ENCODE data around the gene CTSO. TPM values are rescaled to one million over a fixed set of nuclear protein-coding genes. Genes with fewer than 3 reads are reported as not detected.

CTSO gene
- total RNA-seq, 1 donor from 2014 or later = 3.7 TPM

DNA sequence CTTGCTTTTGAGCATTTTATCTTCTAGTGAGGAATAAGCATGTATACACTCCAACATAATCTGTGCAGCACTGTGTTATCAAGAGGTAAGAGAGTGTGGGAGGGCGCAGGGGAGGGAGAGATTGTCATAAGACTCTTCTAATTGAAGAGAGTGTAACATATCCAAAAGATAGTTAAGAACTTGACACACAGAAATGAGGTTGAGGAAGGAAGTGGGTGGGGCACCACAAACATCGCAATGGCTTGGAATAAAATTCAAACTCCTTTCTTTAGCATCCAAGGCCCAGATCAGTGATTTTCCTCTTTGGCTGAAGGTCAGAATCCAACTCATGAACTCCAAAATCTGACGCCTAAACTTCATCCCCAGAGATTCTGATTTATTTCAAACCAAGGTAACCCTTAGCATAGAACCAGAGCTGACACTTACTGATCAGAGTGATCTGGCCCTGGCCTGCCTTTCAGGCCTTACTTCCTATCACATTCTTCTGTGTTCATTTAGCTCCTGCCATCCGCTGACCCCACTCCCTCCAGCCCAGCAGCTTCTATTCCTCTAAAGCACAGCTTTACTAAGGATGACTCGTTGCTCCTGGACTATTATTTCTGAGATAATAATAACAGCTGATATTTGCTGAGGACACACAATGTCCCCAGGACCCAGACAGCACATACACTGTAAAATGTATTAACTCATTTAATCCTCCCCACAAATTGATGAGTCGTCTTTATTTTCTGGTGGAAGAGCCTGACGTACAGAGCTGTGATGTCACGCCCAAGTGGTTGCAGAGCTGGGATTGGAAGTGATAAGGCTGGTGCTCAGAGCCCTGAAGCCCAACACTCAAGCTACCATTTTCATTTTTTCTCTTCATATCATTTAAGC is 10.6 kb upstream of the CTSO start:
- TF ChIP-seq, protein P1, sequence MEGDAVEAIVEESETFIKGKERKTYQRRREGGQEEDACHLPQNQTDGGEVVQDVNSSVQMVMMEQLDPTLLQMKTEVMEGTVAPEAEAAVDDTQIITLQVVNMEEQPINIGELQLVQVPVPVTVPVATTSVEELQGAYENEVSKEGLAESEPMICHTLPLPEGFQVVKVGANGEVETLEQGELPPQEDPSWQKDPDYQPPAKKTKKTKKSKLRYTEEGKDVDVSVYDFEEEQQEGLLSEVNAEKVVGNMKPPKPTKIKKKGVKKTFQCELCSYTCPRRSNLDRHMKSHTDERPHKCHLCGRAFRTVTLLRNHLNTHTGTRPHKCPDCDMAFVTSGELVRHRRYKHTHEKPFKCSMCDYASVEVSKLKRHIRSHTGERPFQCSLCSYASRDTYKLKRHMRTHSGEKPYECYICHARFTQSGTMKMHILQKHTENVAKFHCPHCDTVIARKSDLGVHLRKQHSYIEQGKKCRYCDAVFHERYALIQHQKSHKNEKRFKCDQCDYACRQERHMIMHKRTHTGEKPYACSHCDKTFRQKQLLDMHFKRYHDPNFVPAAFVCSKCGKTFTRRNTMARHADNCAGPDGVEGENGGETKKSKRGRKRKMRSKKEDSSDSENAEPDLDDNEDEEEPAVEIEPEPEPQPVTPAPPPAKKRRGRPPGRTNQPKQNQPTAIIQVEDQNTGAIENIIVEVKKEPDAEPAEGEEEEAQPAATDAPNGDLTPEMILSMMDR (IDR thresholded peaks at IDR 0.05; ENCODE audit: insufficient read depth, low read depth, low read length) = no peak
- no peak for TF ChIP-seq EZH2 (IDR thresholded peaks at IDR 0.05; ENCODE audit: insufficient read depth, low read length)
- H3K4me1 Mint-ChIP-seq (ENCODE audit: low read depth, unreplicated experiment) = peaks cover 31% of the 10 kb centered on the region
- Histone ChIP-seq H3K4me2 (ENCODE audit: low read length) (no peak overlapping the region), H3K36me3 (ENCODE audit: insufficient read depth, low read length) (no peaks in the 10 kb centered on the region), H3K9ac (ENCODE audit: low read length) (no peak overlapping the region), H3K4me3 (ENCODE audit: insufficient read depth, low read depth, low read length) (no peak overlapping the region), H3K79me2 (ENCODE audit: insufficient read depth, low read length) (no peaks in the 10 kb centered on the region), H3K27ac (ENCODE audit: low read depth, low read length) (no peak overlapping the region), H3K4me1 (ENCODE audit: insufficient read depth, low read length) (no peaks in the 10 kb centered on the region), H2AFZ (ENCODE audit: low read depth, low read length) (no peak overlapping the region), H3K9me3 (ENCODE audit: insufficient read depth, low read depth, low read length) (no peaks in the 10 kb centered on the region), H3K27me3 (ENCODE audit: insufficient read depth, low read length) (no peaks in the 10 kb centered on the region), H4K20me1 (ENCODE audit: insufficient read depth, low read length) (no peaks in the 10 kb centered on the region)
- no peak for FAIRE-seq
- H3K36me3 Mint-ChIP-seq (ENCODE audit: low read depth, unreplicated experiment) = no peaks in the 10 kb centered on the region
- no peaks in the 10 kb centered on the region for H3K9me3 Mint-ChIP-seq (ENCODE audit: unreplicated experiment)
- H3K27ac Mint-ChIP-seq (ENCODE audit: unreplicated experiment) = peak overlapping the region; percentile 83
- no peaks in the 10 kb centered on the region for H3K27me3 Mint-ChIP-seq (ENCODE audit: low read depth, unreplicated experiment)
- no peak for DNase-seq (ENCODE audit: low read depth)
- H3K4me3 Mint-ChIP-seq (ENCODE audit: unreplicated experiment) = no peak overlapping the region

- FAIRE-seq = no peak
- H3K9ac ChIP-seq (ENCODE audit: low read length) = no peak overlapping the region
Observed at GRCh38 chr4:155962767-155963166, 9.1 kb upstream of the CTSO start.

GRCh38 chr4:155961575-155961974 is 7.9 kb upstream of the CTSO start:
- no peaks in the 10 kb centered on the region for H3K9me3 Mint-ChIP-seq (ENCODE audit: unreplicated experiment)
- H3K27me3 Mint-ChIP-seq (ENCODE audit: low read depth, unreplicated experiment) = no peaks in the 10 kb centered on the region
- no peak overlapping the region for H3K27ac Mint-ChIP-seq (ENCODE audit: unreplicated experiment)
- Histone ChIP-seq H3K9me3 (ENCODE audit: insufficient read depth, low read depth, low read length) (no peaks in the 10 kb centered on the region), H3K9ac (ENCODE audit: low read length) (no peak overlapping the region), H3K4me3 (ENCODE audit: insufficient read depth, low read depth, low read length) (no peak overlapping the region), H3K79me2 (ENCODE audit: insufficient read depth, low read length) (no peaks in the 10 kb centered on the region), H3K27me3 (ENCODE audit: insufficient read depth, low read length) (no peaks in the 10 kb centered on the region), H3K36me3 (ENCODE audit: insufficient read depth, low read length) (no peaks in the 10 kb centered on the region), H3K4me1 (ENCODE audit: insufficient read depth, low read length) (no peaks in the 10 kb centered on the region), H3K4me2 (ENCODE audit: low read length) (no peak overlapping the region), H4K20me1 (ENCODE audit: insufficient read depth, low read length) (no peaks in the 10 kb centered on the region), H2AFZ (ENCODE audit: low read depth, low read length) (no peak overlapping the region), H3K27ac (ENCODE audit: low read depth, low read length) (no peak overlapping the region)
- no peaks in the 10 kb centered on the region for H3K36me3 Mint-ChIP-seq (ENCODE audit: low read depth, unreplicated experiment)
- no peak for FAIRE-seq
- DNase-seq (ENCODE audit: low read depth) = no peak
- TF ChIP-seq EZH2 (IDR thresholded peaks at IDR 0.05; ENCODE audit: insufficient read depth, low read length) = no peak
- TF ChIP-seq, protein P1 (IDR thresholded peaks at IDR 0.05; ENCODE audit: insufficient read depth, low read depth, low read length) = no peak
- H3K4me3 Mint-ChIP-seq (ENCODE audit: unreplicated experiment) = no peak overlapping the region
- peaks cover 20% of the 10 kb centered on the region for H3K4me1 Mint-ChIP-seq (ENCODE audit: low read depth, unreplicated experiment)

More at GRCh38 chr4:155962767-155963166, 9.1 kb upstream of the CTSO start:
- Histone ChIP-seq H3K4me3 (ENCODE audit: insufficient read depth, low read depth, low read length) (no peak overlapping the region), H4K20me1 (ENCODE audit: insufficient read depth, low read length) (no peaks in the 10 kb centered on the region), H3K4me1 (ENCODE audit: insufficient read depth, low read length) (no peaks in the 10 kb centered on the region), H3K36me3 (ENCODE audit: insufficient read depth, low read length) (no peaks in the 10 kb centered on the region), H2AFZ (ENCODE audit: low read depth, low read length) (no peak overlapping the region), H3K9me3 (ENCODE audit: insufficient read depth, low read depth, low read length) (no peaks in the 10 kb centered on the region), H3K27me3 (ENCODE audit: insufficient read depth, low read length) (no peaks in the 10 kb centered on the region), H3K4me2 (ENCODE audit: low read length) (no peak overlapping the region), H3K27ac (ENCODE audit: low read depth, low read length) (no peak overlapping the region), H3K79me2 (ENCODE audit: insufficient read depth, low read length) (no peaks in the 10 kb centered on the region)
- TF ChIP-seq EZH2 (IDR thresholded peaks at IDR 0.05; ENCODE audit: insufficient read depth, low read length) = no peak
- Mint-ChIP-seq H3K4me1 (ENCODE audit: low read depth, unreplicated experiment) (peaks cover 28% of the 10 kb centered on the region), H3K36me3 (ENCODE audit: low read depth, unreplicated experiment) (no peaks in the 10 kb centered on the region), H3K27me3 (ENCODE audit: low read depth, unreplicated experiment) (no peaks in the 10 kb centered on the region), H3K4me3 (ENCODE audit: unreplicated experiment) (no peak overlapping the region), H3K27ac (ENCODE audit: unreplicated experiment) (no peak overlapping the region), H3K9me3 (ENCODE audit: unreplicated experiment) (no peaks in the 10 kb centered on the region)
- DNase-seq (ENCODE audit: low read depth) = no peak

Measured in astrocyte (in vitro differentiated cells and primary cell).